Measurements from ENCODE around the gene THOC6.

THOC6 gene

DNA sequence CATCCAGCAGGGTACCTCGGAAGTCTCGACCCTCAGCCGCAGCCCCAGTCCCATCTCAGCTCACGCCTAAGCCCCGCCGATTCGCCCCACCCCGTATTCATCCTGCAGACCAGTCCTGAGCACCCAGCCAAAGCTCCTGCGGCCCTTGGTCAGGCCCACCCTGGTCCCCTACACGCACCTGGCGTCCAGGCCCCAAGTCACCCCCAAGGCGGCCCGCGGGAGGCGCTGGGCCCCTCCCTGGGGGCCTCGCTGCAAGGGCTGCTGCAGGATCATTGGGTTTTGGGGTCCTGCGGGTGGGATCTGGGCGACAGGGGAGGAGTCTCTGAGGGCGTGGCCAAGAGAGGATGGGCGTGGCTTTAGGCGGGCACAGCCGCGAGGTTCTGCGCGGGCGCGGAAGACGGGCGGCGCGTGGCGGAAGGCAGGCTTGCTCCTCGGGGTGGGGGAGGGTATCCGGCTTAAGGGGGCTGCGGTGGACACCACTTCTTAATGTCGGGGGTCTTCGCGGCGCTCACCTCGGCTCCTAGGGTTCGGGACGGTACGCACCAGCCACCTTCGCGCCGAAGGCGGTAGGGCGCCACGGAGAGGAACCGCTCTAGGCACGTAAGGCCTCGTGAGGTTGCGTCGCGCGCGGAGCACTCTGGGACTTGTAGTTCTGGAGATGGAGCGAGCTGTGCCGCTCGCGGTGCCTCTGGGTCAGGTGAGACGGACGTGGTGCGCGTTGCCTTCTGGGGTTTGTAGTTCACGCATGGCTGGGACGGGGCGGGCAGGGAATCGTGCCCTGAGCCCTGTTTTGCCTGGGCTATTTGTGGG lies at the start of gene THOC6, which contains the start of gene HCFC1R1:
Gene THOC6 (plus strand): TSS at position 367 of the 810 bp plus-strand sequence. CDS start 292 bp downstream, at position 659.
Gene HCFC1R1 (minus strand): TSS at position 274 of the 810 bp plus-strand sequence. CDS start 1 bp downstream, at position 273.
- peak; percentile 89 for DNase-seq

DNA sequence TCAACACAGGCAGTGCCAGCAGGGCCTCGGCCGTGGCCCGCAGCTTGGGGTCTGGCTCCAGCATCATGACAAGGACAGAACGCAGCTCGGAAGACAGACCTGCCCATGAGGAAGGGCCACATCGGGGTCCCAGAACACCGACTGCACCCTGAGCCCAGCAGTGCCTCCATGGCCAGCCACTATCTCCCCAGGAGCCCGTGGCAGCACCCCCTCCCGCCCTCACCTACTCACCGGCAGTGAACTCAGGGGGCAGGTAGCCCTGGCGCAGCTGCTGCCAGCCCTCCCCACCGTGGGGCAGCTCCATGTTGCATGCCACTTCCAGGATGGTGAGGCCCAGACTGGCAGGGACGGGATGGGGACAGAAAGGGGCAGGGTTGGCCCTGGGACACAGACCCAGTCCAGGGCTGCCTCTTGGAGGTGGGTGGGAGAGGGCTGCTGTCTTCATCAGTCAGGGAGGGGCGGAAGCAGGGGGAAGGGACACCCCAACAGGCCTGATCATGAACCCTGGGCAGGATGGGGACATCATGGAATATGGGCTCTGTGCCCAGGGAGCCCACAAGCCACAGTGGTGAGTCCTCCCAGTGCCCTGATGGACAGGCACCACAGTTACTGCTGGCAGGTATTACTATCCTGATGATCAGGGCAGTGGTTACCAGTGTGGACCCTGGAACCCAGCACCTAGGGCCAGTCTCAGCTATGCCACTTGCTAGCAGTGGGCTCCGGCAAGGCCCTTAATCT lies 49.3 kb upstream of the THOC6 start:
- no peak for DNase-seq

GRCh38 chr16:2975161-2975795 lies 48.6 kb upstream of the THOC6 start:
- no peak for DNase-seq

- no peak for DNase-seq
Observed at GRCh38 chr16:2976201-2976600, 47.6 kb upstream of the THOC6 start.

DNA sequence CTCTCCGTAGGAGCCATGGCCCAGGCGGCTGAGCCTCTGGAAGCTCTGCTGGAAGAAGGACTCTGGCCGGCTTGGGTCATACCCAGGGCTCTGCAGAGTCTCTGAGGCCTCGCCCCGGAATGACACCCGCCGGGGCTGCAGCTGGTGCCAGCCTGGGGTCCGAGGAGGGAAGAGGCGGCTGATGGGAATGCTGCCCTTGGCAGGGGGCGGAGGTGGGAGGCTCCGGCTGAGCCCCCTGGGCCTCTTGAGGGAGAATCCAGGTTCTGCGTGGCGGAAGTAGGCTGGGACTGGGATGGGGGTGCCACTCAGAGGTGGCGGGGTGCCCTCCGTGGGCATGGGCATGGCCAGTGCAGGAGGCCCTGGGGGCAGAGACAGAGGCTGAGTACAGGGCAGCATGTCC lies 47.2 kb upstream of the THOC6 start:
- no peak for DNase-seq

DNA sequence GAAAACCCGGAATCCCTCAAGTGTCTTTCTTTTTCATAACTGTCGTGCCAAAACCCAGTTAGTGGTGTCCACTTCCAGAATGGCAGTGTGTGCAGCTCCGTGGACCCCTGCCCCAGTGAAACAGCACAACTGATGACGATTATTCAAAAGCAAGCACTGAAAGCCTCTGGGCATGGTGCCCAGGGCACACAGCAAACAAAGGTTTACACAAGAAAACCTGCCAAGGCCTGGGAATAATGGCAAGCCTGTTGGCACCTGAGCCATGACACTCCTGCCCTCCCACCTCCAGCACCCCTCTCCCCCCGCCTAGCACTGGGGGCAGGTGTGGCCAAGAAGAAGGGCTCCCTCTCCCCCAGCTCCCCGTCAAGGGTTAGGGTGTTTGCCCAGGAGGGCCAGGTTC lies 46.4 kb upstream of the THOC6 start:
- DNase-seq, result peak; percentile 80

DNA sequence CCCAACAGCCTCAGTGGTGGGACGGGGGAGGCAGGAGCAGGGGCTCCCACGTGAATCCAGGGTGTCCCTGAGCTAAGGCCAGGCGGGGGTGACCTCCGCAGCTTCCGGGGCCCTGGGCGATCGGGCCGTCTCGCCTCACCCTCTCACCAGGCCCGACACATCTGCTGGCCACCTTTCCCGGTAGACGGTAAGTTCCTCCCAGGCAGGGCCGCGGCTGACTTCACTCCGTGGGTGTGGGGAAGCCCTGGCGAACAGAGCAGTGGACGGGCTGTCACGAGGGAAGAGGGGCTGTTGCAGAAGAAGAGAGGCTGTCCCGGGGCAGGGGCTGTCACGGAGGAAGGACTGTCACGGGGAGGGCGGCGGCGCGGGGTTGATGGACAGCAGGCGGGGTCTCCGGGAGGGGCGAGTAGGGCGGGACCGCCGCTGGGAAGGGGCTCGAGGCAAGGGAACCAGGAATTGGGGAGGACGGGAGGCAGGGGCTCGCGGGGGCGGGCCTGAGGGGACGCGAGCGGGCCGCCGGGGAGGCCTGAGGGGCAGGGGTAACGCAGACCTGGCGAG lies 44.1 kb upstream of the THOC6 start:
- DNase-seq, result no peak

DNA sequence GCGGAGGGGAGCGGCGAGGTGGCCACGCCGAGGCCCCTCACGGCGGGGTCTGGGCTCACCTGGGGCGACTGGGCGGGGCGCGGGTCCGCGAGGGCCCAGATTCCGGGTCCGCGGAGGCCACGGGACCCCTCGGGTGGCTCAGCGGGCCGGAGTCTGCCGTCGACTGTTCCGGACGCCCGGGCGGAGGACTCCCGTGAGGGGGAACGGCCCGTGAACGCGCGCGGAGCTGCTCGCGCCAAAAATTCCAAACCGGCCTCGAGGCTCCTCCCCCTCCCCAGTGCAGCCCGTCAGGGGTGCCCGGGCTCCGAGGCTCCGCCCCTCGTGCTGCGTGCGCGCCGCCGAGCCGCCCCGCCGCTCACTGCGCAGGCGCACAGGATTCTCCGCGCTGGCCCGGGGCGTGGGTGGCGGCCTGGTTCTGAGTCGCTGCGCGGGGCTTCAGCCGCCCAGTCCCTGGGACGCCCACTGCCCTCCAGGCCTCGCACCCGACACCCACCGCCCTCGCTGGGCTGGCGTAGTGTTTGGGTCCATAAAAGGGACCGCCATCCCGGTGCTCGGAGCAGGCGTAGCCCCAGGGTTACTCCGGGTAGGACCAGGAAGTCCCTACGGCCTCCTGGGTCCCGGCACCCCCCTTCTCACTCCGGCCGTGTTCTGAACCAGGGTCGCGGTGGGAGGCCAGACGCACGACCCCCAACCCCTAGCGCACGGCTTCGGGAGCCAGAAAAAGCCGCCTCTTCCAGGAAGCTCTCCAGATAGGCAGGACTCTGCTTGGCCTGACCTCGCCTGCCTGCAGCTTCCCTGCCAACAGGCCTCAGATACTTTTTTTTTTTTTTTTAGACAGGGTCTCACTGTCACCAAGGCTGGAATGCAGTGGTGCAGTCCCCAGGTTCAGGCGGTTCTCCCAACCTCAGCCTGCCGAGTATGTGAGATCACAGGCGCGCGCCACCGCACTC lies 43.3 kb upstream of the THOC6 start, which contains the start of gene PKMYT1:
Gene PKMYT1 (minus strand): TSS at position 220 of the 950 bp plus-strand sequence. CDS start 789 bp downstream, outside the sequence.
- peak; percentile 79 for DNase-seq

GRCh38 chr16:2981177-2981898 lies 42.5 kb upstream of the THOC6 start:
- no peak for DNase-seq

GRCh38 chr16:2981899-2982250 lies 42.0 kb upstream of the THOC6 start:
- DNase-seq, result no peak

DNA sequence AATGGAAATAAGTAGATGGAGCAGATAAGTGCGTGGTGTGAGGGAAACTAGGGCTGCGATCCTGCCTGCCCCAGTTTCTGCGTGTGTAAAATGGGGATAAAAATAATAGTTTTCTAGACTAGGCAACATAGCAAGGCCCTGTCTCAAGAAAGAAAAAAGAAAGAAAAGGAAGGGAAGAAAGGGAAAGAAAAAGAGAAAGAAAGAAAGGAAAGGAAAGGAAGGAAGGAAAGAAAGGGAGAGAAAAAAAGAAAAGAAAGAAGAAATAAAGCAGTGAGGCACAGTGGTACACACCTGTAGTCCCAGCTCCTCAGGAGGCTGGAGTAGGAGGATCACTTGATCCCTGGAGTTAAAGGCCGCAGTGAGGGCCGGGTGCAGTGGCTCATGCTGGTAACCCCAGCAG lies 41.4 kb upstream of the THOC6 start:
- no peak for DNase-seq

- DNase-seq, result peak; percentile 65
Observed at GRCh38 chr16:2983706-2984136, 40.1 kb upstream of the THOC6 start.

GRCh38 chr16:2985462-2985861 lies 38.4 kb upstream of the THOC6 start:
- DNase-seq, result no peak

DNA sequence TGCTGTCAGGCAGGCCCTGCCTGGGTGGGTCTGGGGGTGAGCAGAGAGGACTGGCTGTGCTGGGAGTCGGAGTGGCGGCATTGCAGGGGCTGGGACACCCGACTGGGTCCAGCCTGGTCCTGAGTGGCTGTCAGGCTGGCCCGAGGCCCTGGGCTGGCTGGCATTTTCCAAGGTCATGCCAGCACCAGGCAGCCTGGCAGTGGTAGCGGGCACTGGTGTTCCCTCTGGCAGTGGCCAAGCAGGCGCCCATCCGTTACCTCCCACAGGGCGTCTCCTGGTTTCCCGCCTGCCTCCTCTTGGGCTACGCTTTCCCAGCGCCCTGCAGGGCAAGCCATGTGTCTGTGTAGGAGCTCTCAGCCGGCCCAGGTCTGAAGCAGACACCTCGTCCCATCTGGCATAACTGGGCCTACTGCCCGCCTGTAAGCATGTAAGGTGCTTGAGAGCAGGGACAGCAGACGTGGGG lies 37.9 kb upstream of the THOC6 start:
- DNase-seq, result no peak

GRCh38 chr16:2986623-2987188 lies 37.1 kb upstream of the THOC6 start:
- no peak for DNase-seq

- DNase-seq, result no peak
Observed at GRCh38 chr16:2987286-2987685, 36.5 kb upstream of the THOC6 start.

GRCh38 chr16:2987833-2988232 lies 36.0 kb upstream of the THOC6 start:
- no peak for DNase-seq

DNA sequence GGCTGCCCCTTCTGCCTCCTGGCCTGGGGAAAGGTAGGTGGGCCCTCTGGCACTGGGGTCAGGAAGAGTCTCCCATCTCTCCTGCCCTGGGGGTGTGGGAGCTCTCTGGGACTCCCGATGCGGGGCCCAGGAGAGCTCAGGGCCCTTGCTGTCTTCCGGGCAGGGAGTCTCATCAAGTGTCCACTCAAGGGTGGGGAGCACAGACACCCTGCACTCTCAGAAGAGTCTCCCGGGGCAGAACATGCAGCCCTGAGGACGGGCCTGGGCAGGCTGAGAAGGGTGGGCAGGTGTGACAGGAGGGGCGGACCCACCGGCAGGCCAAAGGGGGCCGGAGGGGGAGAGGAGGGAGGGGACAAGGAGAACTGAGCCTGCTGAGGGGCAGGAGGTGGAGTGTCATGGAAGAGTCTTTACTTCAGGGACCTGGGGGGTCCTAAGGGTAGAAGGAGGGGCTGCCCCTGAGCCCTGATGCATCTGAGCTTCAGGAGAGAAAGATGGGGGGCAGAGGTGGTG lies 35.2 kb upstream of the THOC6 start:
- no peak for DNase-seq

DNA sequence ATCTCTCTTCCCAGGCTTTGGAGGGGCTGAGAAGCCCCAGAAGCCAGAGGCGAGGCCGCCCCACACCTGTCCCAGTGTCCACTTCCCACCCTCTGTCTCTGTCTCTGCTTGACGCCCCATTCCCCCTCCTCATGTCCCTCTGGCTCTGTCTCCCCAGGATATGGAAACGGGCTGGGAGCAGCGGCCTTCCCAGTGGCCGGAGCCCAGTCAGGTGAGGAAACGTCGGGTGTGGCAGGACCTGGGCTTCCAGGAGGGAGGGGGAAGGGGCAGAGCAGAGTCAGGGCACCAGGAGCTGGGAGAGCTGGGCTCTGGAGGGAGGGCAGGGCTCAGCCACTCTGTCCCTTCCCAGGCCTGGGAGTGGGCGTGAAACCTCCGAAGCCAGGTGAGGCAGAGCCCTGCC lies 32.9 kb upstream of the THOC6 start:
- no peak for DNase-seq

- DNase-seq, result no peak
Observed at GRCh38 chr16:2991566-2992261, 32.1 kb upstream of the THOC6 start.

Measured in DMS79 treated with DMSO at 0.1 percent for 48 hours (cell line).